Measurements from ENCODE around the gene EN2.
"Not testable (repeated sequence)": the region's sequence is repeated elsewhere in the genome, so short reads cannot be mapped to it uniquely, and the experiment has no call there.

Gene EN2

GRCh38 chr7:155426543-155427410 lies 31.2 kb upstream of the EN2 start:
- no peak for DNase-seq

- DNase-seq: no peak
Measured at GRCh38 chr7:155427411-155428038, 30.4 kb upstream of the EN2 start.

- no peak for DNase-seq
Measured at GRCh38 chr7:155428171-155428834, 29.6 kb upstream of the EN2 start.

- DNase-seq: no peak
Measured at GRCh38 chr7:155429651-155430050, 28.3 kb upstream of the EN2 start.

- no peak for DNase-seq
Measured at GRCh38 chr7:155430606-155431005, 27.3 kb upstream of the EN2 start.

- no peak for DNase-seq
Measured at GRCh38 chr7:155431231-155431630, 26.7 kb upstream of the EN2 start.

GRCh38 chr7:155431711-155432110 lies 26.2 kb upstream of the EN2 start:
- DNase-seq: no peak

- DNase-seq: no peak
Measured at GRCh38 chr7:155435110-155435509, 22.8 kb upstream of the EN2 start.

- DNase-seq: no peak
Measured at GRCh38 chr7:155437836-155438235, 20.1 kb upstream of the EN2 start.

- DNase-seq: no peak
Measured at GRCh38 chr7:155438777-155439176, 19.2 kb upstream of the EN2 start.

GRCh38 chr7:155439311-155440017 lies 18.5 kb upstream of the EN2 start:
- no peak for DNase-seq

GRCh38 chr7:155440018-155440410 lies 17.9 kb upstream of the EN2 start:
- DNase-seq: no peak

GRCh38 chr7:155441856-155442255 lies 16.1 kb upstream of the EN2 start:
- DNase-seq: no peak

GRCh38 chr7:155444746-155445145 lies 13.2 kb upstream of the EN2 start:
- no peak for DNase-seq

- not testable (repeated sequence) for DNase-seq
Measured at GRCh38 chr7:155445606-155446005, 12.3 kb upstream of the EN2 start.

- no peak for DNase-seq
Measured at GRCh38 chr7:155447603-155448002, 10.3 kb upstream of the EN2 start.

- DNase-seq: no peak
Measured at GRCh38 chr7:155448632-155449007, 9.3 kb upstream of the EN2 start.

GRCh38 chr7:155449008-155449868 lies 8.7 kb upstream of the EN2 start:
- no peak for DNase-seq

- no peak for DNase-seq
Measured at GRCh38 chr7:155449869-155450557, 7.9 kb upstream of the EN2 start.

- no peak for DNase-seq
Measured at GRCh38 chr7:155450558-155450969, 7.4 kb upstream of the EN2 start.

- no peak for DNase-seq
Measured at GRCh38 chr7:155450970-155451801, 6.7 kb upstream of the EN2 start.
